Endothelial cell of umbilical vein (primary cell): ENCODE results near the gene PTPN6. TPM values are rescaled to one million over a fixed set of nuclear protein-coding genes. Genes with fewer than 3 reads are reported as not detected.

Source experiments
- BruUV-seq: library from RNA; stranded (reverse); fragments of 400-500 nt; replicated peaks from 2 replicates; lab custom pipeline; 2021; lab: Mats Ljungman, UMichigan
- CTCF ChIA-PET: fragments of 300-600, 350-600 bp; sonication (Branson Sonifier 250); formaldehyde crosslinking; loops from one replicate; lab custom pipeline; 2021; ENCODE audit warnings: antibody characterized with exemption, inconsistent platforms; lab: Charles Lee
- POLR2A ChIA-PET: fragments of 300-600, 350-600 bp; sonication (Branson Sonifier 250); formaldehyde crosslinking; loops from one replicate; lab custom pipeline; 2021; ENCODE audit warnings: antibody characterized with exemption, inconsistent platforms; lab: Charles Lee
- DNase-seq: peaks from one replicate; pipeline ENCODE4 v3.0.0-alpha.2; 2011; ENCODE audit warnings: low read depth, low spot score
- FAIRE-seq: peaks from 2 replicates; lab custom pipeline; 2011; peaks lifted over from hg19 to GRCh38; lab: Jason Lieb, UNC
- H2AFZ ChIP-seq: 2 replicates; pipeline ENCODE4 v1.6.0; 2012; ENCODE audit warnings: low read depth, low read length, control low read depth, inconsistent platforms
- H3K27ac ChIP-seq: 2 replicates; pipeline ENCODE4 v1.5.1; 2011; ENCODE audit warnings: low read depth, mild to moderate bottlenecking, control low read depth, low read length, moderate library complexity; ENCODE audit not compliant: insufficient read depth
- H3K27me3 ChIP-seq, 2 experiments: 2 replicates each; pipeline versions ENCODE4 v1.6.0 to v1.6.1; 2011; ENCODE audit warnings: low read length in 2 of 2, mixed read lengths in 1 of 2; ENCODE audit not compliant: control insufficient read depth in 2 of 2, insufficient read depth in 2 of 2
- H3K36me3 ChIP-seq, 2 experiments: 2 replicates in 1 of 2; 3 replicates in 1 of 2; pipeline ENCODE4 v1.5.1; 2011; ENCODE audit warnings: low read length in 2 of 2, mild to moderate bottlenecking in 1 of 2, moderate library complexity in 1 of 2; ENCODE audit not compliant: control insufficient read depth in 2 of 2, insufficient read depth in 2 of 2; ENCODE audit errors: extremely low read depth in 1 of 2
- H3K4me1 ChIP-seq: 3 replicates; pipeline ENCODE4 v1.5.1; 2011; ENCODE audit warnings: mild to moderate bottlenecking, low read length; ENCODE audit not compliant: control insufficient read depth, insufficient read depth; ENCODE audit errors: extremely low read depth
- H3K4me2 ChIP-seq: 2 replicates; pipeline ENCODE4 v1.6.1; 2011; ENCODE audit warnings: low read length, control low read depth, mixed read lengths; ENCODE audit not compliant: insufficient read depth
- H3K4me3 ChIP-seq, 3 experiments: fragments of 200-600 bp in 1 of 3; sonication (generic), shearing (Covaris generic) in 1 of 3; replicated peaks in 1 of 3; 2 replicates each; pipeline ENCODE4 v1.5.1; 2011 to 2016; ENCODE audit warnings: control low read depth in 3 of 3, low read length in 3 of 3, mild to moderate bottlenecking in 2 of 3, inconsistent platforms in 1 of 3, low read depth in 1 of 3, moderate library complexity in 1 of 3; ENCODE audit not compliant: insufficient read depth in 1 of 3
- H3K79me2 ChIP-seq: 2 replicates; pipeline ENCODE4 v1.6.0; 2012; ENCODE audit warnings: low read length, inconsistent platforms; ENCODE audit not compliant: control insufficient read depth, insufficient read depth
- H3K9ac ChIP-seq: replicated peaks from 2 replicates; pipeline ENCODE3; 2011; ENCODE audit warnings: low read length, control low read depth; ENCODE audit not compliant: insufficient read depth; ENCODE audit errors: extremely low read depth
- H3K9me1 ChIP-seq: replicated peaks from 3 replicates; pipeline ENCODE4 v1.6.0; 2011; ENCODE audit warnings: mild to moderate bottlenecking, low read length; ENCODE audit not compliant: control insufficient read depth, insufficient read depth; ENCODE audit errors: extremely low read depth
- H3K9me3 ChIP-seq: replicated peaks from 2 replicates; pipeline ENCODE4 v1.5.1; 2012; ENCODE audit warnings: low read length, inconsistent platforms; ENCODE audit not compliant: control insufficient read depth, insufficient read depth
- H4K20me1 ChIP-seq: replicated peaks from 2 replicates; pipeline ENCODE3; 2011; ENCODE audit warnings: mild to moderate bottlenecking, low read length; ENCODE audit not compliant: control insufficient read depth, insufficient read depth; ENCODE audit errors: extremely low read depth
- EZH2 ChIP-seq: IDR thresholded peaks from 2 replicates; pipeline ENCODE4 v1.6.1; 2012; ENCODE audit warnings: borderline replicate concordance, low read depth, mild to moderate bottlenecking, moderate library complexity, low read length, inconsistent platforms; ENCODE audit not compliant: severe bottlenecking
- FOS ChIP-seq: IDR thresholded peaks from 2 replicates; pipeline ENCODE4 v1.6.1; 2011; ENCODE audit warnings: mild to moderate bottlenecking, low read length, moderate library complexity, borderline replicate concordance; ENCODE audit not compliant: insufficient read depth
- GATA2 ChIP-seq: IDR thresholded peaks from 2 replicates; pipeline ENCODE4 v1.7.0; 2011; ENCODE audit warnings: low read depth, mild to moderate bottlenecking, moderate library complexity, mixed read lengths, low read length; ENCODE audit not compliant: insufficient read length, insufficient read depth
- JUN ChIP-seq: IDR thresholded peaks from 2 replicates; pipeline ENCODE4 v1.6.1; 2011; ENCODE audit warnings: borderline replicate concordance, low read depth; ENCODE audit not compliant: insufficient read length, insufficient read depth
- MYC ChIP-seq: IDR thresholded peaks from one replicate; pipeline ENCODE4 v1.6.1; 2011; ENCODE audit warnings: mild to moderate bottlenecking, low read depth, low read length
- POLR2A ChIP-seq: IDR thresholded peaks from 2 replicates; pipeline ENCODE4 v1.6.1; 2012; ENCODE audit warnings: low read depth, mild to moderate bottlenecking, control low read depth, low read length
- POLR2AphosphoS5 ChIP-seq: IDR thresholded peaks from 2 replicates; pipeline ENCODE4 v1.6.1; 2012; ENCODE audit warnings: low read depth, mild to moderate bottlenecking, control low read depth, low read length, moderate library complexity; ENCODE audit not compliant: insufficient read depth
- dilution Hi-C: fragments of 300-500 bp; cut with MboI; formaldehyde crosslinking; loops from one replicate; pipeline ENCODE4 v1.15.0; 2019; ENCODE audit warnings: low sequenced_read_pairs; ENCODE audit not compliant: extremely low pct_ligation_motif_present
- intact Hi-C: fragments of 100-400 bp; cut with micrococcal nuclease; formaldehyde crosslinking; loops from one replicate; pipeline ENCODE4 v1.10.0; 2022
- polyA plus RNA-seq, 4 experiments: library from polyadenylated mRNA; depleted of rRNA in 3 of 4; stranded (reverse) in 3 of 4; unstranded in 1 of 4; fragments of >200 nt; gene quantifications; 2 replicates each; pipeline versions ENCODE4 v1.2.1 to v1.2.3, GENCODE V29; 2011 to 2012; ENCODE audit warnings: missing spikeins in 1 of 4
- total RNA-seq: library from RNA; stranded (reverse); gene quantifications from 2 replicates; pipeline ENCODE4 v1.2.3, GENCODE V29; 2021
- TF ChIP-seq, protein P1 (sequence below): IDR thresholded peaks from 2 replicates; pipeline ENCODE4 v1.6.1; 2011; ENCODE audit not compliant: insufficient read depth, insufficient read length
- TF ChIP-seq, protein P2 (sequence below), 2 donors: IDR thresholded peaks; 1 replicate in 1 of 2; 2 replicates in 1 of 2; pipeline ENCODE4 v1.5.1; 2011; ENCODE audit warnings: low read length in 2 of 2, mild to moderate bottlenecking in 2 of 2, moderate library complexity in 2 of 2, control low read depth in 1 of 2, inconsistent platforms in 1 of 2, low read depth in 1 of 2; ENCODE audit not compliant: insufficient read depth in 1 of 2; ENCODE audit errors: extremely low read depth in 1 of 2

PTPN6 gene
- total and polyA plus RNA-seq, 2 donors (not counting 3 experiments of a cell fraction or from before 2014, with no cell fraction given), result 0.25 to 1.6 TPM

DNA sequence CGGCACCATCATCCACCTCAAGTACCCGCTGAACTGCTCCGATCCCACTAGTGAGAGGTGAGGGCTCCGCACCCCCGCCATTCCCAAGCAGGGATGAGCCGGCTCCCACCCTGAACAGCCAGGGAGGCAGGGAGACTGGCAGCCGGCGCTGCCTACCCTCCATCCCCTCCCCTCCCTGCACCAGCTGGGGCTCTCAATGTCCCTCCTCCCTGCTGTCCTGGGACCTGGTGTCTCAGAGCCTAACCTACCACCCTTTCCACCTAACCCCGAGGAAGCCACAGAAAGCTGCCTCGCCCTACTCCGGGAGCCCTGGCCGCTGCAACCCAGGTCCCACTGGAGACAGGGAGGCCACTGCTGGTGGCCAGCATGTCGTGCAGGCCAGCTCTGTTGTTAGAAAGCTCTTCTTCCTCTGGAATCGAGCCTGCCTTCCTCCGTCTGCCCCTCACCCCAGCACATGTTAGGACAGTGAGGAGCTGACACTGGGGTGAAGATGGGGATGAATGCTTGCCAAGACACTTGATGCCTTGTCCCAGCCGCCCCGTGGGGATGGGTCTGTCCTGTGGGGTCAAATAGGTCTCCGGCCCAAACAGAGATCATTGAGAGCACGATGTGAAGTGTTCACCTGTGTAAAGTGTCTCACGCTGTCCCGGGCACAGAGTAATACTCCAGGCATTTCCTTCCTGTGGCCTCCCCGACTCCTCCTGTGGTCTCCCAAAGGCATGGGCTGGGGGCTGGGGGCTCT, 1.1 kb downstream of the PTPN6 start:
- Histone ChIP-seq H3K9me3 (no peaks in the 10 kb centered on the region), H3K4me1 (peaks cover 17% of the 10 kb centered on the region), H4K20me1 (no peaks in the 10 kb centered on the region), H2AFZ (peak overlapping the region; percentile 25), H3K4me2 (no peak overlapping the region), H3K79me2 (no peaks in the 10 kb centered on the region), H3K9ac (no peak overlapping the region), H3K27ac (no peak overlapping the region), H3K27me3 (no peaks in the 10 kb centered on the region), H3K9me1 (no peaks in the 10 kb centered on the region), H3K4me3 (no peak overlapping the region), H3K36me3 (no peaks in the 10 kb centered on the region)
- DNase-seq (no peak), FAIRE-seq (no peak)
- CTCF ChIA-PET, result interaction anchor here (1.5 kb wide), 2 partner anchors 10 to 12 kb away, joined by 4 to 8 read pairs; no protein-coding TSS in a partner anchor
- dilution Hi-C loops, result no loop called here
- no TSS peak for BruUV-seq
- POLR2A ChIA-PET, result no interaction called here
- intact Hi-C loops, result no loop called here
- TF ChIP-seq EZH2, result no peak
- TF ChIP-seq POLR2A, result no peak
- no peak for TF ChIP-seq POLR2AphosphoS5
- TF ChIP-seq GATA2, result no peak
- TF ChIP-seq MYC, result no peak
- TF ChIP-seq, protein P1, sequence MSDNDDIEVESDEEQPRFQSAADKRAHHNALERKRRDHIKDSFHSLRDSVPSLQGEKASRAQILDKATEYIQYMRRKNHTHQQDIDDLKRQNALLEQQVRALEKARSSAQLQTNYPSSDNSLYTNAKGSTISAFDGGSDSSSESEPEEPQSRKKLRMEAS, result no peak
- no peak for TF ChIP-seq JUN
- TF ChIP-seq, protein P2, sequence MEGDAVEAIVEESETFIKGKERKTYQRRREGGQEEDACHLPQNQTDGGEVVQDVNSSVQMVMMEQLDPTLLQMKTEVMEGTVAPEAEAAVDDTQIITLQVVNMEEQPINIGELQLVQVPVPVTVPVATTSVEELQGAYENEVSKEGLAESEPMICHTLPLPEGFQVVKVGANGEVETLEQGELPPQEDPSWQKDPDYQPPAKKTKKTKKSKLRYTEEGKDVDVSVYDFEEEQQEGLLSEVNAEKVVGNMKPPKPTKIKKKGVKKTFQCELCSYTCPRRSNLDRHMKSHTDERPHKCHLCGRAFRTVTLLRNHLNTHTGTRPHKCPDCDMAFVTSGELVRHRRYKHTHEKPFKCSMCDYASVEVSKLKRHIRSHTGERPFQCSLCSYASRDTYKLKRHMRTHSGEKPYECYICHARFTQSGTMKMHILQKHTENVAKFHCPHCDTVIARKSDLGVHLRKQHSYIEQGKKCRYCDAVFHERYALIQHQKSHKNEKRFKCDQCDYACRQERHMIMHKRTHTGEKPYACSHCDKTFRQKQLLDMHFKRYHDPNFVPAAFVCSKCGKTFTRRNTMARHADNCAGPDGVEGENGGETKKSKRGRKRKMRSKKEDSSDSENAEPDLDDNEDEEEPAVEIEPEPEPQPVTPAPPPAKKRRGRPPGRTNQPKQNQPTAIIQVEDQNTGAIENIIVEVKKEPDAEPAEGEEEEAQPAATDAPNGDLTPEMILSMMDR (IDR thresholded peaks at IDR 0.05; ENCODE audit: extremely low read depth in 1 of 2, insufficient read depth in 1 of 2, low read depth in 1 of 2, low read length in 2 of 2), result no peak
- TF ChIP-seq FOS, result no peak
